A549 (cell line): ENCODE results near the gene SLC1A3. TPM values are rescaled to one million over a fixed set of nuclear protein-coding genes. Genes with fewer than 3 reads are reported as not detected.

Experiments used
- ATAC-seq, 2 experiments: fragments of 200-7000 bp in 1 of 2; fragments of >200 bp in 1 of 2; cut with Nextera tagmentation in 1 of 2; cut with Tn5 transposase in 1 of 2; 3 replicates each; pipeline versions ENCODE4 v1.8.0 to v1.9.1; 2018 to 2020; ENCODE audit warnings: mild to moderate bottlenecking in 1 of 2, moderate library complexity in 1 of 2
- CTCF ChIA-PET: fragments of 300-600 bp; sonication (Branson Sonifier 250); formaldehyde crosslinking; extraction: SDS; loops from one replicate; lab custom pipeline; 2021; ENCODE audit warnings: antibody characterized with exemption, inconsistent platforms; lab: Yijun Ruan, JAX
- POLR2A ChIA-PET: fragments of 350-600 bp; formaldehyde crosslinking; extraction: SDS; loops from one replicate; lab custom pipeline; 2021; ENCODE audit warnings: antibody characterized with exemption, inconsistent platforms; lab: Yijun Ruan, JAX
- DNase-seq, 2 experiments: peaks; one replicate each; pipeline versions ENCODE4 v3.0.0 to v3.0.0-alpha.2; 2011 to 2016; ENCODE audit warnings: low read depth in 1 of 2, low spot score in 1 of 2
- FAIRE-seq: peaks from 2 replicates; lab custom pipeline; 2011; peaks lifted over from hg19 to GRCh38; lab: Jason Lieb, UNC
- H3K27ac ChIP-seq, 2 experiments: fragments of >200 bp; sonication (Bioruptor Twin); formaldehyde crosslinking; 3 replicates each; pipeline ENCODE4 v1.5.1; 2016 to 2017
- H3K4me1 ChIP-seq: fragments of >200 bp; sonication (Bioruptor Twin); formaldehyde crosslinking; 3 replicates; pipeline ENCODE4 v1.6.1; 2016
- H3K4me2 ChIP-seq: fragments of >200 bp; sonication (Bioruptor Twin); formaldehyde crosslinking; 3 replicates; pipeline ENCODE4 v1.6.1; 2016
- H3K4me3 ChIP-seq: fragments of >200 bp; sonication (Bioruptor Twin); formaldehyde crosslinking; 3 replicates; pipeline ENCODE4 v1.5.1; 2016
- H3K9me3 ChIP-seq: fragments of >200 bp; sonication (Bioruptor Twin); formaldehyde crosslinking; 3 replicates; pipeline ENCODE4 v1.6.1; 2016
- BHLHE40 ChIP-seq: IDR thresholded peaks from 2 replicates; pipeline ENCODE4 v1.6.1; 2012; ENCODE audit warnings: low read depth, low read length, inconsistent platforms
- CBX2 ChIP-seq: fragments of 200-600 bp; sonication (generic); IDR thresholded peaks from 2 replicates; pipeline ENCODE4 v1.6.1; 2016; ENCODE audit warnings: low read depth, mild to moderate bottlenecking, borderline replicate concordance
- CHD2 ChIP-seq: fragments of 150-350 bp; IDR thresholded peaks from 2 replicates; pipeline ENCODE4 v1.6.1; 2014; ENCODE audit warnings: low read length; ENCODE audit not compliant: partially characterized antibody
- FOXS1 ChIP-seq: fragments of 250-450 bp; sonication (Bioruptor Pico); IDR thresholded peaks from 2 replicates; pipeline ENCODE4 v1.5.0; 2020; ENCODE audit warnings: mild to moderate bottlenecking, moderate library complexity
- HOXA7 ChIP-seq: fragments of 250-450 bp; sonication (Bioruptor Pico); IDR thresholded peaks from 2 replicates; pipeline ENCODE4 v1.5.0; 2020; ENCODE audit warnings: mild to moderate bottlenecking, moderate library complexity
- HOXB13 ChIP-seq: fragments of 250-450 bp; sonication (Bioruptor Pico); IDR thresholded peaks from 2 replicates; pipeline ENCODE4 v1.5.0; 2020; ENCODE audit warnings: low read depth, mild to moderate bottlenecking, moderate library complexity
- JUN ChIP-seq, 2 experiments: fragments of >200 bp; sonication (Bioruptor Twin); formaldehyde crosslinking; IDR thresholded peaks; 2 replicates in 1 of 2; 3 replicates in 1 of 2; pipeline ENCODE4 v1.6.1; 2016 to 2017
- KDM5A ChIP-seq: fragments of 200-600 bp; sonication (generic); IDR thresholded peaks from 2 replicates; pipeline ENCODE4 v1.6.1; 2016; ENCODE audit warnings: antibody characterized with exemption, mild to moderate bottlenecking
- NR3C1 ChIP-seq: fragments of >200 bp; sonication (Bioruptor Twin); formaldehyde crosslinking; IDR thresholded peaks from 3 replicates; pipeline ENCODE4 v1.6.1; 2017
- PHF8 ChIP-seq: fragments of 200-600 bp; sonication (generic); IDR thresholded peaks from 2 replicates; pipeline ENCODE4 v1.6.1; 2016; ENCODE audit warnings: low read depth, mild to moderate bottlenecking, antibody characterized with exemption, moderate library complexity, borderline replicate concordance
- SMC3 ChIP-seq: fragments of >200 bp; sonication (Bioruptor Twin); formaldehyde crosslinking; IDR thresholded peaks from 3 replicates; pipeline ENCODE4 v1.6.1; 2018; ENCODE audit warnings: inconsistent platforms
- SREBF2 ChIP-seq: fragments of 450-650 bp; IDR thresholded peaks from 2 replicates; pipeline ENCODE4 v1.6.1; 2014; ENCODE audit warnings: mild to moderate bottlenecking, moderate library complexity
- TFCP2L1 ChIP-seq: fragments of 250-450 bp; sonication (Bioruptor Pico); IDR thresholded peaks from 2 replicates; pipeline ENCODE4 v1.5.0; 2021; ENCODE audit warnings: mild to moderate bottlenecking
- ZC3H11A ChIP-seq: fragments of 450-650 bp; IDR thresholded peaks from 2 replicates; pipeline ENCODE4 v1.6.1; 2014; ENCODE audit warnings: antibody characterized with exemption, mild to moderate bottlenecking
- ZSCAN20 ChIP-seq: fragments of 250-450 bp; sonication (Bioruptor Pico); IDR thresholded peaks from 2 replicates; pipeline ENCODE4 v1.8.0; 2022; ENCODE audit warnings: mild to moderate bottlenecking, moderate library complexity
- WGBS: methylation state at CpG from one replicate; pipeline ENCODE4 v1.1.6; 2017; ENCODE audit errors: missing lambda C conversion rate; 5-methylcytosine and 5-hydroxymethylcytosine counted together
- polyA plus RNA-seq, 4 experiments: library from polyadenylated mRNA; depleted of rRNA in 3 of 4; stranded (reverse); fragments of >200 nt; fragmentation: RNase III in 1 of 4; extraction: RNeasy Plus Mini Kit Qiagen cat#74134 plus additional on column Dnase treatment in 1 of 4; gene quantifications; 2 replicates in 3 of 4; 3 replicates in 1 of 4; pipeline ENCODE4 v1.2.3, GENCODE V29; 2011 to 2017
- TF ChIP-seq, protein P1 (sequence below): IDR thresholded peaks from 2 replicates; pipeline ENCODE4 v1.6.1; 2012
- TF ChIP-seq, protein P2 (sequence below): fragments of 250-450 bp; sonication (Bioruptor Pico); IDR thresholded peaks from 2 replicates; pipeline ENCODE4 v1.5.0; 2021; ENCODE audit warnings: mild to moderate bottlenecking, moderate library complexity, borderline replicate concordance
- TF ChIP-seq, protein P3 (sequence below): fragments of >200 bp; sonication (Bioruptor Twin); formaldehyde crosslinking; IDR thresholded peaks from 3 replicates; pipeline ENCODE4 v1.6.1; 2016
- TF ChIP-seq, protein P4 (sequence below): fragments of 150-350 bp; IDR thresholded peaks from 2 replicates; pipeline ENCODE4 v1.6.1; 2014; ENCODE audit warnings: low read depth, mild to moderate bottlenecking, low read length
- TF ChIP-seq, protein P5 (sequence below): fragments of >200 bp; sonication (Bioruptor Twin); formaldehyde crosslinking; IDR thresholded peaks from 3 replicates; pipeline ENCODE4 v1.5.1; 2016

Gene SLC1A3
- polyA plus RNA-seq, 2 of the 4 experiments (the other 2 are of a cell fraction): not detected

DNA sequence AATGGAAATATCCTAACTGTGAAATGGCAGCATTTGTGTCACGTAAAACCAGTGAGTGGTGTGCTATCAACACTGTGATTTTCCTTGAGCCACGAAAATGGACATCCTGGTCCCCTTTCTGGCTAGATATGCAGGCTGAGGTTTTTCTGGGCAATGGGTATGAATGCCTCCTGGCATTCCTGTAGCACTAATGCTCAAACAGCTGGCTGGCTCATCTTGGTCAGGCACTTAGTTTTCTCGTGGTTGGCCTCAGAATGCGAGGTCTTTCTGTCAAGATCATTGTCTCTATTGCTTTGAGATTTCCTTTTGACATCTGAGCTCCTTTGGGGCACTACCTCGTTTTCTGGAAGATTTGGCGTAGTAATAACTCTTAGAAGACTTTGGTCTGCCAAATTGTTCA lies 15.6 kb downstream of the SLC1A3 start:
- Histone ChIP-seq H3K4me1 (no peaks in the 10 kb centered on the region), H3K27ac (no peak overlapping the region), H3K4me3 (no peak overlapping the region), H3K9me3 (no peaks in the 10 kb centered on the region), H3K4me2 (no peak overlapping the region)
- no peak for DNase-seq
- WGBS: 14% methylated on average over 6 of the region's 6 CpGs
- TF ChIP-seq CHD2 (no peak), PHF8 (no peak)
- TF ChIP-seq, protein P1, sequence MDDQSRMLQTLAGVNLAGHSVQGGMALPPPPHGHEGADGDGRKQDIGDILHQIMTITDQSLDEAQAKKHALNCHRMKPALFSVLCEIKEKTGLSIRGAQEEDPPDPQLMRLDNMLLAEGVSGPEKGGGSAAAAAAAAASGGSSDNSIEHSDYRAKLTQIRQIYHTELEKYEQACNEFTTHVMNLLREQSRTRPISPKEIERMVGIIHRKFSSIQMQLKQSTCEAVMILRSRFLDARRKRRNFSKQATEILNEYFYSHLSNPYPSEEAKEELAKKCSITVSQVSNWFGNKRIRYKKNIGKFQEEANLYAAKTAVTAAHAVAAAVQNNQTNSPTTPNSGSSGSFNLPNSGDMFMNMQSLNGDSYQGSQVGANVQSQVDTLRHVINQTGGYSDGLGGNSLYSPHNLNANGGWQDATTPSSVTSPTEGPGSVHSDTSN: no peak
- ATAC-seq: no peak
- CTCF ChIA-PET: no interaction called here
- no peak for FAIRE-seq
- POLR2A ChIA-PET: no interaction called here

DNA sequence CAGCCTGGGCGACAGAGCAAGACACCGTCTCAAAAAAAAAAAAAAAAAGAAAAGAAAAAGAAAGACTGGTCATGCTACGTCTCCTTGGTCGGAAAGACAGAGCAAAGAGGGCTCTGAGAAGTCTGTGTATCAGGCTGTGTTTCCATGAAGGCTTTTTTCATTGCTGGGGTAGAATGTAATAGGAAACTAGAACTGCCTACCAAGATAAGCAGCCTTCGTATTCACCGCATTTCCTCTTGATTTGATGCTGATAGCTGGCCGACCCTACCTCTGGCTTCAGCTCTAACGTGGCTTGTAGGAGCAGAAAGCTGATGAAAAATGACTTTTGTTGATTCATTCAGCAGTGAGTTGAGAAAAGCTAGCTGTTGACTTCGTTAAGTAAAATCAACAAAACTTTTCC lies 17.4 kb downstream of the SLC1A3 start:
- CTCF ChIA-PET: interaction anchor here (0.8 to 1.0 kb wide), 3 partner anchors 10 to 69 kb away, joined by 3 read pairs; no protein-coding TSS in a partner anchor

DNA sequence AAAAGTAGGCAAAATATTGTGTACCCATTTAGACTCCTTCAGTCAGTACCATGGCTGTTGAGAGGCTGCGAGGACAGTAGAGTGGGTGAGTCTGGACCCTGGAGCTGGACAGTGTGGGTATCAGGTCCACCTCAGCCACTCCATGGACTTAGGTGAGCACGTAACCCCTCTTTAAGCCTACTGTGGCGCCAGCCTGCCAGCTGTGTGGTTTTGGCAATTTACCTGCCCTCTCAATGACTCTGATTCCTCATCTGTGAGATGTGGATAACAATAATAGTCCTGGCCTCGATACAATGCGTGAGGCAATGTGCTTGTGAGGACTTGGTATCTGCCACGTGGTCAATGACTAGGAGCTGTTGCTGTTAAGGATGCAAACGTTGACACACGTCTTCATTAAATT lies 17.9 kb downstream of the SLC1A3 start:
- DNase-seq (no peak), FAIRE-seq (no peak), ATAC-seq (no peak)
- H3K27ac ChIP-seq: no peak overlapping the region
- ChIA-PET CTCF (interaction anchor here (0.8 to 1.0 kb wide), 3 partner anchors 11 to 68 kb away, joined by 3 read pairs; no protein-coding TSS in a partner anchor), POLR2A (no interaction called here)
- no peak overlapping the region for H3K4me3 ChIP-seq
- WGBS: 27% methylated on average over 8 of the region's 8 CpGs
- H3K4me2 ChIP-seq: no peak overlapping the region
- H3K9me3 ChIP-seq: no peaks in the 10 kb centered on the region
- H3K4me1 ChIP-seq: no peaks in the 10 kb centered on the region
- TF ChIP-seq CBX2 (no peak), FOXS1 (CRISPR knock-in tag) (no peak), TFCP2L1 (no peak), SREBF2 (no peak), ZSCAN20 (CRISPR knock-in tag) (no peak), SMC3 (no peak), PHF8 (no peak), BHLHE40 (no peak), HOXB13 (CRISPR knock-in tag) (no peak), HOXA7 (CRISPR knock-in tag) (no peak)
- TF ChIP-seq, protein P2, sequence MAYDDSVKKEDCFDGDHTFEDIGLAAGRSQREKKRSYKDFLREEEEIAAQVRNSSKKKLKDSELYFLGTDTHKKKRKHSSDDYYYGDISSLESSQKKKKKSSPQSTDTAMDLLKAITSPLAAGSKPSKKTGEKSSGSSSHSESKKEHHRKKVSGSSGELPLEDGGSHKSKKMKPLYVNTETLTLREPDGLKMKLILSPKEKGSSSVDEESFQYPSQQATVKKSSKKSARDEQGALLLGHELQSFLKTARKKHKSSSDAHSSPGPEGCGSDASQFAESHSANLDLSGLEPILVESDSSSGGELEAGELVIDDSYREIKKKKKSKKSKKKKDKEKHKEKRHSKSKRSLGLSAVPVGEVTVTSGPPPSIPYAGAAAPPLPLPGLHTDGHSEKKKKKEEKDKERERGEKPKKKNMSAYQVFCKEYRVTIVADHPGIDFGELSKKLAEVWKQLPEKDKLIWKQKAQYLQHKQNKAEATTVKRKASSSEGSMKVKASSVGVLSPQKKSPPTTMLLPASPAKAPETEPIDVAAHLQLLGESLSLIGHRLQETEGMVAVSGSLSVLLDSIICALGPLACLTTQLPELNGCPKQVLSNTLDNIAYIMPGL (CRISPR knock-in tag): no peak
- TF ChIP-seq, protein P3, sequence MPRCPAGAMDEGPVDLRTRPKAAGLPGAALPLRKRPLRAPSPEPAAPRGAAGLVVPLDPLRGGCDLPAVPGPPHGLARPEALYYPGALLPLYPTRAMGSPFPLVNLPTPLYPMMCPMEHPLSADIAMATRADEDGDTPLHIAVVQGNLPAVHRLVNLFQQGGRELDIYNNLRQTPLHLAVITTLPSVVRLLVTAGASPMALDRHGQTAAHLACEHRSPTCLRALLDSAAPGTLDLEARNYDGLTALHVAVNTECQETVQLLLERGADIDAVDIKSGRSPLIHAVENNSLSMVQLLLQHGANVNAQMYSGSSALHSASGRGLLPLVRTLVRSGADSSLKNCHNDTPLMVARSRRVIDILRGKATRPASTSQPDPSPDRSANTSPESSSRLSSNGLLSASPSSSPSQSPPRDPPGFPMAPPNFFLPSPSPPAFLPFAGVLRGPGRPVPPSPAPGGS: no peak

More for the DNA sequence above, 17.4 kb downstream of the SLC1A3 start:
- POLR2A ChIA-PET: no interaction called here
- no peak overlapping the region for H3K4me3 ChIP-seq
- FAIRE-seq: no peak
- H3K4me1 ChIP-seq: no peaks in the 10 kb centered on the region
- H3K27ac ChIP-seq: no peak overlapping the region
- H3K9me3 ChIP-seq: no peaks in the 10 kb centered on the region
- DNase-seq: no peak
- TF ChIP-seq, protein P4, sequence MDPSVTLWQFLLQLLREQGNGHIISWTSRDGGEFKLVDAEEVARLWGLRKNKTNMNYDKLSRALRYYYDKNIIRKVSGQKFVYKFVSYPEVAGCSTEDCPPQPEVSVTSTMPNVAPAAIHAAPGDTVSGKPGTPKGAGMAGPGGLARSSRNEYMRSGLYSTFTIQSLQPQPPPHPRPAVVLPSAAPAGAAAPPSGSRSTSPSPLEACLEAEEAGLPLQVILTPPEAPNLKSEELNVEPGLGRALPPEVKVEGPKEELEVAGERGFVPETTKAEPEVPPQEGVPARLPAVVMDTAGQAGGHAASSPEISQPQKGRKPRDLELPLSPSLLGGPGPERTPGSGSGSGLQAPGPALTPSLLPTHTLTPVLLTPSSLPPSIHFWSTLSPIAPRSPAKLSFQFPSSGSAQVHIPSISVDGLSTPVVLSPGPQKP: no peak
- TF ChIP-seq, protein P3: no peak
- TF ChIP-seq SREBF2 (no peak), CBX2 (no peak), JUN (IDR thresholded peaks at IDR 0.05) (no peak), NR3C1 (no peak), ZC3H11A (no peak), KDM5A (no peak), CHD2 (no peak)
- TF ChIP-seq, protein P1: no peak
- TF ChIP-seq, protein P5, sequence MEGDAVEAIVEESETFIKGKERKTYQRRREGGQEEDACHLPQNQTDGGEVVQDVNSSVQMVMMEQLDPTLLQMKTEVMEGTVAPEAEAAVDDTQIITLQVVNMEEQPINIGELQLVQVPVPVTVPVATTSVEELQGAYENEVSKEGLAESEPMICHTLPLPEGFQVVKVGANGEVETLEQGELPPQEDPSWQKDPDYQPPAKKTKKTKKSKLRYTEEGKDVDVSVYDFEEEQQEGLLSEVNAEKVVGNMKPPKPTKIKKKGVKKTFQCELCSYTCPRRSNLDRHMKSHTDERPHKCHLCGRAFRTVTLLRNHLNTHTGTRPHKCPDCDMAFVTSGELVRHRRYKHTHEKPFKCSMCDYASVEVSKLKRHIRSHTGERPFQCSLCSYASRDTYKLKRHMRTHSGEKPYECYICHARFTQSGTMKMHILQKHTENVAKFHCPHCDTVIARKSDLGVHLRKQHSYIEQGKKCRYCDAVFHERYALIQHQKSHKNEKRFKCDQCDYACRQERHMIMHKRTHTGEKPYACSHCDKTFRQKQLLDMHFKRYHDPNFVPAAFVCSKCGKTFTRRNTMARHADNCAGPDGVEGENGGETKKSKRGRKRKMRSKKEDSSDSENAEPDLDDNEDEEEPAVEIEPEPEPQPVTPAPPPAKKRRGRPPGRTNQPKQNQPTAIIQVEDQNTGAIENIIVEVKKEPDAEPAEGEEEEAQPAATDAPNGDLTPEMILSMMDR: no peak
- TF ChIP-seq, all 56 proteins: peak for 0
- no peak overlapping the region for H3K4me2 ChIP-seq
- 34% methylated on average over 9 of the region's 9 CpGs for WGBS
- ATAC-seq: no peak
